Sciatic nerve (tissue), 2 donors: ENCODE measurements around the gene MED23. TPM values are rescaled to one million over a fixed set of nuclear protein-coding genes. Genes with fewer than 3 reads are reported as not detected.

Source experiments
- ATAC-seq: fragments of 200-7000 bp; cut with Tn5 transposase; one replicate; pipeline ENCODE4 v1.9.1; 2020; ENCODE audit warnings: mild to moderate bottlenecking, moderate library complexity
- DNase-seq: peaks from one replicate; pipeline ENCODE4 v3.0.0-alpha.2; 2020; ENCODE audit warnings: low spot score
- intact Hi-C: fragments of 100-400 bp; cut with DNase I; formaldehyde crosslinking; loops from one replicate; pipeline ENCODE4 v1.14.2; 2022
- total RNA-seq: library from RNA; stranded (reverse); fragmentation: NEBNext Ultra II Directional; extraction: Animal tissue kit (Norgen Biotek cat#: 25700); gene quantifications from one replicate; pipeline ENCODE4 v1.2.1, GENCODE V29; 2021
- donor health status: DM: no; HTN: no; CAD: no.
- donor health status: DM: no; HTN: no; CAD: no.

Gene MED23
- 32.5 TPM for total RNA-seq

- intact Hi-C loops: no loop called here
- peak; percentile 97 for DNase-seq
- peak; percentile 97 for ATAC-seq
These were observed at the start of gene MED23 for GRCh38 chr6:131627724-131628682. Gene MED23 (minus strand): TSS chr6:131628242. CDS start chr6:131628049, 193 bp downstream.

GRCh38 chr6:131673184-131673583 lies 45.1 kb upstream of the MED23 start:
- intact Hi-C loops: no loop called here
- no peak for ATAC-seq
- no peak for DNase-seq

GRCh38 chr6:131669891-131670290 lies 41.8 kb upstream of the MED23 start:
- no peak for ATAC-seq
- no peak for DNase-seq

GRCh38 chr6:131663578-131664165 lies 35.6 kb upstream of the MED23 start:
- ATAC-seq (no peak), DNase-seq (no peak)
- intact Hi-C loops: no loop called here

More at GRCh38 chr6:131669891-131670290, 41.8 kb upstream of the MED23 start:
- intact Hi-C loops: no loop called here

- ATAC-seq (no peak), DNase-seq (no peak)
- intact Hi-C loops: no loop called here
These were observed 32.2 kb upstream of the MED23 start for GRCh38 chr6:131660195-131660594.

- intact Hi-C loops: no loop called here
- no peak for ATAC-seq
- no peak for DNase-seq
These were observed 30.2 kb upstream of the MED23 start for GRCh38 chr6:131658287-131658686.

- DNase-seq: no peak
- intact Hi-C loops: no loop called here
- ATAC-seq: no peak
These were observed 29.6 kb upstream of the MED23 start for GRCh38 chr6:131657630-131658111.

- intact Hi-C loops: no loop called here
- DNase-seq: no peak
- ATAC-seq: no peak
These were observed 29.2 kb upstream of the MED23 start for GRCh38 chr6:131657222-131657621.

GRCh38 chr6:131656667-131657066 lies 28.6 kb upstream of the MED23 start:
- ATAC-seq (no peak), DNase-seq (no peak)
- intact Hi-C loops: no loop called here

- no peak for ATAC-seq
- intact Hi-C loops: no loop called here
These were observed 27.9 kb upstream of the MED23 start for GRCh38 chr6:131655951-131656350.

GRCh38 chr6:131655387-131655786 lies 27.3 kb upstream of the MED23 start:
- ATAC-seq (no peak), DNase-seq (no peak)

More at GRCh38 chr6:131655951-131656350, 27.9 kb upstream of the MED23 start:
- no peak for DNase-seq

GRCh38 chr6:131654326-131654725 lies 26.3 kb upstream of the MED23 start:
- DNase-seq (no peak), ATAC-seq (no peak)
- intact Hi-C loops: no loop called here

More at GRCh38 chr6:131655387-131655786, 27.3 kb upstream of the MED23 start:
- intact Hi-C loops: no loop called here

- DNase-seq: no peak
- intact Hi-C loops: no loop called here
- no peak for ATAC-seq
These were observed 24.4 kb upstream of the MED23 start for GRCh38 chr6:131652472-131652871.

- no peak for DNase-seq
- intact Hi-C loops: no loop called here
- no peak for ATAC-seq
These were observed 23.7 kb upstream of the MED23 start for GRCh38 chr6:131651782-131652181.

GRCh38 chr6:131646249-131646670 lies 18.2 kb upstream of the MED23 start:
- DNase-seq (no peak), ATAC-seq (no peak)
- intact Hi-C loops: no loop called here

- intact Hi-C loops: no loop called here
- no peak for DNase-seq
- ATAC-seq: no peak
These were observed 17.8 kb upstream of the MED23 start for GRCh38 chr6:131645846-131646245.

GRCh38 chr6:131644921-131645320 lies 16.9 kb upstream of the MED23 start:
- DNase-seq: no peak
- no peak for ATAC-seq
- intact Hi-C loops: no loop called here

GRCh38 chr6:131643855-131644460 lies 15.9 kb upstream of the MED23 start:
- intact Hi-C loops: no loop called here

GRCh38 chr6:131642987-131643611 lies 15.1 kb upstream of the MED23 start:
- intact Hi-C loops: no loop called here
- DNase-seq: no peak
- no peak for ATAC-seq

More at GRCh38 chr6:131643855-131644460, 15.9 kb upstream of the MED23 start:
- ATAC-seq (no peak), DNase-seq (no peak)
